Gastroesophageal sphincter (tissue), 4 donors: Measurements from ENCODE around the gene GRIP2. TPM values are rescaled to one million over a fixed set of nuclear protein-coding genes. Genes with fewer than 3 reads are reported as not detected.

Experiments
- ATAC-seq: fragments of 150-250 bp; one replicate; pipeline ENCODE4 v1.9.1; 2016; ENCODE audit warnings: mild to moderate bottlenecking, moderate library complexity
- H3K27ac ChIP-seq, 4 donors: fragments of 200-600 bp; sonication (generic) in 3 of 4; 1 replicate in 3 of 4; 2 replicates in 1 of 4; pipeline ENCODE4 v1.5.1; 2016 to 2019
- H3K27me3 ChIP-seq: fragments of 200-600 bp; sonication (generic); one replicate; pipeline ENCODE4 v1.5.1; 2019
- H3K36me3 ChIP-seq, 2 donors: fragments of 200-600 bp; sonication (generic); one replicate each; pipeline ENCODE4 v1.5.1; 2019; ENCODE audit warnings: control low read depth in 1 of 2
- H3K4me1 ChIP-seq, 3 donors: fragments of 200-600 bp; sonication (generic); 1 replicate in 2 of 3; 2 replicates in 1 of 3; pipeline ENCODE4 v1.5.1; 2016 to 2019; ENCODE audit warnings: control low read depth in 2 of 3
- H3K4me3 ChIP-seq, 2 donors: fragments of 200-600 bp; sonication (generic); one replicate each; pipeline ENCODE4 v1.5.1; 2019; ENCODE audit warnings: mild to moderate bottlenecking in 1 of 2, moderate library complexity in 1 of 2
- H3K9me3 ChIP-seq, 3 donors: fragments of 200-600 bp; sonication (generic); one replicate each; pipeline ENCODE4 v1.5.1; 2017 to 2019; ENCODE audit warnings: control low read depth in 2 of 3
- EP300 ChIP-seq: sonication (generic); formaldehyde crosslinking; IDR thresholded peaks from one replicate; pipeline ENCODE4 v1.6.1; 2017; ENCODE audit warnings: antibody characterized with exemption, mild to moderate bottlenecking
- POLR2A ChIP-seq, 2 donors: fragments of 450-650 bp; IDR thresholded peaks; one replicate each; pipeline ENCODE4 v1.6.1; 2017; ENCODE audit warnings: antibody characterized with exemption in 2 of 2, mild to moderate bottlenecking in 2 of 2, moderate library complexity in 1 of 2
- POLR2AphosphoS5 ChIP-seq: sonication (generic); formaldehyde crosslinking; IDR thresholded peaks from one replicate; pipeline ENCODE4 v1.6.1; 2017; ENCODE audit warnings: antibody characterized with exemption
- WGBS, 2 donors: methylation state at CpG; one replicate each; pipeline ENCODE4 v1.1.5; 2018; ENCODE audit warnings: low coverage in 1 of 2; 5-methylcytosine and 5-hydroxymethylcytosine counted together
- total RNA-seq, 4 donors: library from RNA; depleted of rRNA; stranded (reverse); fragments of >200 nt; gene quantifications; one replicate each; pipeline ENCODE4 v1.1.0, GENCODE V29; 2016
- TF ChIP-seq, protein P1 (sequence below), 4 experiments: fragments of 200-600 bp in 2 of 4; fragments of 450-650 bp in 2 of 4; sonication (generic) in 1 of 4; IDR thresholded peaks; one replicate each; pipeline ENCODE4 v1.5.1; 2017 to 2019; ENCODE audit warnings: antibody characterized with exemption in 4 of 4, mild to moderate bottlenecking in 2 of 4, moderate library complexity in 2 of 4

The GRIP2 gene
- total RNA-seq, 4 donors from 2014 or later: 0.27 to 1.6 (median 0.72) TPM

DNA sequence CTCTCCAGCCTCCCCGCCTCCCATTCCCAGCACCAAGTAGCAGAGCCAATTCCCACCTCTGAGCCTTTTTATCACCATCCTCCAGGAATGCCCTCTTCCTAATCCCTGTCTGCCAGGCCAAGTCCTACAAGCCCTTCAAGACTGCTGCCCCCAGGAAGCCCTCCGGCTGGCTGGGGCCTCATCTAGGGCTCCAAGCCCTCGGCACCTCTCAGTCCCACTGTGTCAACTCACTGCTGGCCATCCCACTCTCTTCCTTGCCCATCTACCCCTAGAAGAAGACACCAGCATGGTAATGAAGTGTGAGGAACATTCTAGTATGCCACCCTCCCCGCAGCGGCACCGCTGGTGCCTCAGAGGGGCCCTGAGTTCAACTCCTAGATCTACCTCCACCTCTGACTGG lies 10.0 kb upstream of the GRIP2 start:
- 100% methylated on average over 1 to 2 of the region's 6 CpGs for WGBS, 2 donors
- H3K9me3 ChIP-seq: no peaks in the 10 kb centered on the region
- H3K27ac ChIP-seq: no peak overlapping the region
- TF ChIP-seq EP300: no peak
- no peak for TF ChIP-seq POLR2A (IDR thresholded peaks at IDR 0.05)
- TF ChIP-seq, protein P1, sequence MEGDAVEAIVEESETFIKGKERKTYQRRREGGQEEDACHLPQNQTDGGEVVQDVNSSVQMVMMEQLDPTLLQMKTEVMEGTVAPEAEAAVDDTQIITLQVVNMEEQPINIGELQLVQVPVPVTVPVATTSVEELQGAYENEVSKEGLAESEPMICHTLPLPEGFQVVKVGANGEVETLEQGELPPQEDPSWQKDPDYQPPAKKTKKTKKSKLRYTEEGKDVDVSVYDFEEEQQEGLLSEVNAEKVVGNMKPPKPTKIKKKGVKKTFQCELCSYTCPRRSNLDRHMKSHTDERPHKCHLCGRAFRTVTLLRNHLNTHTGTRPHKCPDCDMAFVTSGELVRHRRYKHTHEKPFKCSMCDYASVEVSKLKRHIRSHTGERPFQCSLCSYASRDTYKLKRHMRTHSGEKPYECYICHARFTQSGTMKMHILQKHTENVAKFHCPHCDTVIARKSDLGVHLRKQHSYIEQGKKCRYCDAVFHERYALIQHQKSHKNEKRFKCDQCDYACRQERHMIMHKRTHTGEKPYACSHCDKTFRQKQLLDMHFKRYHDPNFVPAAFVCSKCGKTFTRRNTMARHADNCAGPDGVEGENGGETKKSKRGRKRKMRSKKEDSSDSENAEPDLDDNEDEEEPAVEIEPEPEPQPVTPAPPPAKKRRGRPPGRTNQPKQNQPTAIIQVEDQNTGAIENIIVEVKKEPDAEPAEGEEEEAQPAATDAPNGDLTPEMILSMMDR (IDR thresholded peaks at IDR 0.05): no peak
- no peak for TF ChIP-seq POLR2AphosphoS5
- peaks cover 47% of the 10 kb centered on the region for H3K27me3 ChIP-seq
- peaks cover 0 to 10% (median 4%) of the 10 kb centered on the region in 3 donors for H3K4me1 ChIP-seq
- H3K4me3 ChIP-seq: no peak overlapping the region
- ATAC-seq: no peak
- no peaks in the 10 kb centered on the region for H3K36me3 ChIP-seq

DNA sequence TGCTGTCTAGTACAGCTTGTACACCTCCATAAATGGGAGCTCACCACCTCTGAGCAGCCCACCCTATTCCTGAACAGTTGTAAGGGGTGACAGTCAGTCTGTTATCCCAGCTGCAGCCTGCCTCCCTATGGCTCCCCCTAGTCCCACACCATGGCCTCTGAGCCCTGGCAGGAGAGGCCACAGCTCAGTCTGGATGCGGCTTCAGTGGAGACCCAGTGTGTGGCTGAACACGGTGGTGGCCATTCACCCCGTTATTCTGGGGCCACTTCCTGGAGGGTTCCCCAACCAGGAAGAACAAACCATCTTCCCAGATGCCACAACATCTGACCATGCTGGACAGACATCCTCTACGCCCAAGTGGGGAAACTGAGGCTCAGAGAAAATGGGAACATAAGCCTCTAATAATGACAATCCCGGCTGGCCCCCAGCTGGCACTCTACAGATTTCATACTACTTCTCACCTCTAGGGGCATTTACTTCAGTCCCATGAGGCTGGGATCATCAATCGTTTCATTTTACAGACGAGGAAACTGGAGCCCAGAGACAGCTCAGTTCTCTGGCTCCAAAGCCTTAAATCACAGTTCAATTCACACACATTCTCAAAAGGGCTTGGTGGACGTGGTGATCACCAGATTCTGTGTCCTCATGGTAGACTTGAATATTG lies 9.2 kb upstream of the GRIP2 start:
- no peaks in the 10 kb centered on the region for H3K36me3 ChIP-seq
- H3K9me3 ChIP-seq: no peaks in the 10 kb centered on the region
- TF ChIP-seq POLR2A (IDR thresholded peaks at IDR 0.05): no peak
- ATAC-seq: no peak
- H3K27me3 ChIP-seq: peaks cover 41% of the 10 kb centered on the region
- 40 to 66% methylated on average over 3 of the region's 8 CpGs for WGBS, 2 donors
- no peak overlapping the region for H3K4me3 ChIP-seq
- H3K27ac ChIP-seq: no peak overlapping the region
- H3K4me1 ChIP-seq: peaks cover 0 to 10% (median 4%) of the 10 kb centered on the region in 3 donors

DNA sequence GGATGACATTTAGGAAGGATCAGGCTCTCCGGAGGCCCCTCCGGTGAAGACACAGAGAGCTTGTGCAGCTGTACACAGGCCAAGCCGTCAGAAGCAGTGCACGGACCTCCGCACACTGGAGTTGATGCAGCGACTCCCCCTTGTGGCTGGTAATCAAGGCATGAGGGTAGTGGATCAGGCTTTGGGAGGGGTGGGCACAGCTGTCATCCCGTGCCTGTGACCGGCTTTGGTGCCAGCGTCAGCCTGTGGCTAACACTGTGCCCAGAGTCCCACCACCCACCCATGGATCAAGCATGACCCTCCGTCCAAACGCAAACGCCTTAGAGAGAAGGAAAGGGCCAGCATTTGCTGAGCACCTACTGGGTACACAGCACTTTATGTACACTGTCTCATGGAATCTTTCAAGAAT lies 8.2 kb upstream of the GRIP2 start:
- Histone ChIP-seq H3K9me3 (no peaks in the 10 kb centered on the region), H3K36me3 (no peaks in the 10 kb centered on the region), H3K4me1 (peaks cover 0 to 10% (median 4%) of the 10 kb centered on the region in 3 donors), H3K4me3 (no peak overlapping the region), H3K27ac (no peak overlapping the region), H3K27me3 (peaks cover 43% of the 10 kb centered on the region)
- ATAC-seq: peak; percentile 72
- WGBS, 2 donors: 4% methylated on average over 5 of the region's 12 CpGs; no CpG with 5 or more reads in 1 of the 2 donors
- TF ChIP-seq POLR2A (IDR thresholded peaks at IDR 0.05): no peak
- no peak for TF ChIP-seq POLR2AphosphoS5
- TF ChIP-seq, protein P1 (IDR thresholded peaks at IDR 0.05): peak in 3 of 4 experiments; percentile 59 to 79 (median 62)

DNA sequence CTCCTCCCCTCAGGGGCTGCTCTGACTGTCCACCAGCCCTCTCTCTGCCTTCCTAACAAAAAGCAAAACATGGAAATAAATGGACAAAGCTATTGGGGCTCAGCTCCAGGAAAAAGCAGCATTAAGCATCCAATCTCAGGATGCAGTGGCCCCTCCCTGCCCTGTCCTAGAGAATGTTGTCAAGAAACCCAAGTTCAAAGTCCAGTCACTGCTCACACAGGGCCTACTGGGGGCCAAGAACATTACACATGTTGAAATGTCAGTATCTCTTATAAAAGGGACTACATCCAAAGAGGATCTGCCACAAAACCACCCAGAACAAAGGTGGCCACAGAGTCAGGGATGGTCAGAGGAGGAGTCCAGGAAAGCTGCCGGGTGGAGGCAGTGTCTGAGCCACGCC lies 7.6 kb upstream of the GRIP2 start:
- WGBS, 2 donors: 73% methylated on average over 2 of the region's 2 CpGs; no CpG with 5 or more reads in 1 of the 2 donors
- no peak for ATAC-seq
- H3K36me3 ChIP-seq: no peaks in the 10 kb centered on the region
- H3K4me1 ChIP-seq: peaks cover 0 to 10% (median 4%) of the 10 kb centered on the region in 3 donors
- H3K27ac ChIP-seq: no peak overlapping the region
- H3K4me3 ChIP-seq: no peak overlapping the region
- no peak for TF ChIP-seq POLR2AphosphoS5
- no peak for TF ChIP-seq POLR2A (IDR thresholded peaks at IDR 0.05)
- TF ChIP-seq EP300: no peak
- TF ChIP-seq, protein P1 (IDR thresholded peaks at IDR 0.05): no peak
- H3K9me3 ChIP-seq: no peaks in the 10 kb centered on the region
- peaks cover 43% of the 10 kb centered on the region for H3K27me3 ChIP-seq

DNA sequence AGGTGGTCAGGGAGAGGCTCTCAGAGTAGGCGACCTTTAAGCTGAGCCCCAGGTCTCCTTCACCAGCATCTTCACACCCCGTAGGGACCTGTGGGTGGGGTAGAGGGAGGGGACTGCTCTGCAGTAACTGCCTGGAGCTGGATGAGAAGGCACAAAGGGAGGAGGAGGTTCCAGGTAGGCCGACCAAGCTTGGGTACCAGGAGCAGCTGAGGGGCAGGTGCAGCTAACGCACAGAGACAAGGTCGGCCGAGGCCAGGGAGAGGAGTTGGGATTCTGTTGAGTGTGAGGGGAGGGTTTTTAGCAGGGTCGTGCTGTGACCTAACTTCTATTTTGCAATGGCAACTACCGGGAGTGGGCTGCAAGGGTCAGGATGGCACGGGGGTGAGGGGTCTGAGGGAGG lies 5.9 kb upstream of the GRIP2 start:
- no peak for ATAC-seq
- H3K9me3 ChIP-seq: no peaks in the 10 kb centered on the region

More for the DNA sequence above, 5.9 kb upstream of the GRIP2 start:
- Histone ChIP-seq H3K27me3 (peaks cover 27% of the 10 kb centered on the region), H3K27ac (no peak overlapping the region), H3K4me1 (peaks cover 0 to 10% (median 4%) of the 10 kb centered on the region in 3 donors), H3K36me3 (no peaks in the 10 kb centered on the region), H3K4me3 (no peak overlapping the region)
- no peak for TF ChIP-seq POLR2A (IDR thresholded peaks at IDR 0.05)
- TF ChIP-seq, protein P1 (IDR thresholded peaks at IDR 0.05): no peak
- TF ChIP-seq POLR2AphosphoS5: no peak
- TF ChIP-seq EP300: no peak
- WGBS, 2 donors: 72 to 81% methylated on average over 3 to 7 of the region's 9 CpGs
